Panc1 (cell line): ENCODE measurements around the gene PHKB. TPM values are rescaled to one million over a fixed set of nuclear protein-coding genes. Genes with fewer than 3 reads are reported as not detected.

Source experiments
- ATAC-seq: fragments of 200-7000 bp; cut with Tn5 transposase; 2 replicates; pipeline ENCODE4 v1.9.1; 2020; ENCODE audit warnings: mild to moderate bottlenecking, moderate library complexity
- BruUV-seq: library from RNA; stranded (reverse); fragments of 400-500 nt; replicated peaks from 2 replicates; lab custom pipeline; 2021; lab: Mats Ljungman, UMichigan
- CTCF ChIA-PET: fragments of 300-600 bp; sonication (Branson Sonifier 250); formaldehyde crosslinking; loops from one replicate; lab custom pipeline; 2022; ENCODE audit warnings: antibody characterized with exemption; lab: Charles Lee
- POLR2A ChIA-PET: fragments of 300-600 bp; sonication (Branson Sonifier 250); formaldehyde crosslinking; loops from one replicate; lab custom pipeline; 2022; ENCODE audit warnings: antibody characterized with exemption; lab: Charles Lee
- DNase-seq: peaks from one replicate; pipeline ENCODE4 v3.0.0-alpha.2; 2010; ENCODE audit warnings: low read depth, low spot score
- H3K27ac ChIP-seq: 2 replicates; pipeline ENCODE4 v1.5.1; 2011; ENCODE audit warnings: mild to moderate bottlenecking, low read length, inconsistent platforms
- H3K27me3 ChIP-seq: fragments of 200-500 bp; sonication (Bioruptor generic); 2 replicates; pipeline ENCODE4 v1.6.0; 2014; ENCODE audit warnings: low read length, inconsistent platforms; ENCODE audit not compliant: control insufficient read depth, insufficient read depth
- H3K36me3 ChIP-seq: fragments of 200-500 bp; sonication (Bioruptor generic); 2 replicates; pipeline ENCODE4 v1.5.1; 2014; ENCODE audit warnings: inconsistent platforms, mild to moderate bottlenecking, low read length, moderate library complexity; ENCODE audit not compliant: control insufficient read depth, insufficient read depth
- H3K4me1 ChIP-seq: 2 replicates; pipeline ENCODE4 v1.5.1; 2011; ENCODE audit warnings: inconsistent platforms, mild to moderate bottlenecking, low read length, moderate library complexity; ENCODE audit not compliant: control insufficient read depth, insufficient read depth
- H3K4me3 ChIP-seq, 2 experiments: 2 replicates each; pipeline ENCODE4 v1.5.1; 2011 to 2012; ENCODE audit warnings: low read depth in 2 of 2, low read length in 2 of 2, mild to moderate bottlenecking in 2 of 2, inconsistent platforms in 1 of 2, moderate library complexity in 1 of 2
- H3K9me3 ChIP-seq: fragments of 200-500 bp; sonication (Bioruptor generic); 2 replicates; pipeline ENCODE4 v1.5.1; 2014; ENCODE audit warnings: low read depth, mild to moderate bottlenecking, inconsistent platforms, low read length, moderate library complexity; ENCODE audit not compliant: control insufficient read depth, insufficient read depth
- POLR2AphosphoS5 ChIP-seq: IDR thresholded peaks from 2 replicates; pipeline ENCODE4 v1.6.1; 2012; ENCODE audit warnings: mild to moderate bottlenecking, low read depth, low read length, moderate library complexity
- SIN3A ChIP-seq: IDR thresholded peaks from 2 replicates; pipeline ENCODE4 v1.6.1; 2012; ENCODE audit warnings: low read depth, mild to moderate bottlenecking, low read length, moderate library complexity, borderline replicate concordance; ENCODE audit not compliant: insufficient read depth
- TCF7L2 ChIP-seq: IDR thresholded peaks from 2 replicates; pipeline ENCODE4 v1.6.1; 2011; ENCODE audit warnings: mild to moderate bottlenecking, low read depth, low read length, inconsistent platforms
- in situ Hi-C: cut with HindIII; loops from 2 replicates; pipeline ENCODE4 v1.10.0; 2016; ENCODE audit warnings: low sequenced_read_pairs, low pct_unique_long_range_greater_than_20kb
- intact Hi-C: fragments of 100-400 bp; cut with micrococcal nuclease; formaldehyde crosslinking; loops from one replicate; pipeline ENCODE4 v1.10.0; 2022; ENCODE audit not compliant: unreplicated experiment
- total RNA-seq: library from RNA; stranded (reverse); gene quantifications from one replicate; pipeline ENCODE4 v1.2.1, GENCODE V29; 2021; ENCODE audit not compliant: unreplicated experiment
- TF ChIP-seq, protein P1 (sequence below), 2 experiments: IDR thresholded peaks; 2 replicates each; pipeline ENCODE4 v1.6.1; 2011 to 2012; ENCODE audit warnings: low read depth in 2 of 2, control low read depth in 1 of 2, low read length in 1 of 2, mild to moderate bottlenecking in 1 of 2, moderate library complexity in 1 of 2; ENCODE audit not compliant: insufficient read depth in 1 of 2
- TF ChIP-seq, protein P2 (sequence below): fragments of 450-650 bp; IDR thresholded peaks from 2 replicates; pipeline ENCODE4 v1.5.1; 2017; ENCODE audit warnings: mild to moderate bottlenecking

Gene PHKB
- total RNA-seq, 1 experiment from 2014 or later = 29.5 TPM

DNA sequence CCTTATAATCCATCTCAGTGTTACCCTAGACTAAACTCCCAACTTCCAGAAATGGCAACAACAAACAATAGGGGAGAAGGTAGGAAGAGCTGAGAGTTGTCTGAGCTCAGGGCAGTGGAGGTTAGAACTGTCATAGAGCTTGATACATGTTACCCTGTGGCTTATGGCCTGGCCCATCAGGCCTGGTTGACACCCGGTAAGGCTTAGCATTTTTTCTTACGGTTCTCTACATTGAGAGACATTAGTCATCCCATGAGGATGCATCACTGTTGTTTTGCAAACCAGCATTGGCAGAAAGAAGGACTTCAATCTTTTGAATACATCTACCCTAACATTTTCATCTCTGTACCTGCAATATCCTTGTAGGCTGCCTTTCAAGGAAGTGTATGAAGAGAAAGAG is 226.6 kb downstream of the PHKB start:
- no TSS peak for BruUV-seq
- H3K9me3 ChIP-seq = no peaks in the 10 kb centered on the region
- CTCF ChIA-PET = no interaction called here

DNA sequence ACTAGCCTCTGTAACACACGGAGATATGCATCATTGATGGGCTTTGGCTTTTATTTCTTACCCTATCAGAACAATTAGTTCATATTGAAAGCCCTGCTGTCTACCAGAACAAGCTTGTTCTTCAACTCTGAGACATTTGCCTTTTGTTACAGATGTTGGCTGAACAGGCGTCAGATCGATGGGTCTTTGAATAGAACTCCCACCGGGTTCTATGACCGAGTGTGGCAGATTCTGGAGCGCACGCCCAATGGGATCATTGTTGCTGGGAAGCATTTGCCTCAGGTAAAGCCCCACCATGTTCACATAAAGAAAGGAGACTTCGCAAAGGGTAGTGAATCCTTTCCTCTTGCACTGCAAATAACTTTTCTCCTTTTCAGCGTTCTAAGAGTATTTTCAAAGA is 232.1 kb downstream of the PHKB start:
- ATAC-seq (no peak), DNase-seq (no peak)
- ChIA-PET CTCF (no interaction called here), POLR2A (no interaction called here)
- intact Hi-C loops = no loop called here
- TF ChIP-seq, protein P1, sequence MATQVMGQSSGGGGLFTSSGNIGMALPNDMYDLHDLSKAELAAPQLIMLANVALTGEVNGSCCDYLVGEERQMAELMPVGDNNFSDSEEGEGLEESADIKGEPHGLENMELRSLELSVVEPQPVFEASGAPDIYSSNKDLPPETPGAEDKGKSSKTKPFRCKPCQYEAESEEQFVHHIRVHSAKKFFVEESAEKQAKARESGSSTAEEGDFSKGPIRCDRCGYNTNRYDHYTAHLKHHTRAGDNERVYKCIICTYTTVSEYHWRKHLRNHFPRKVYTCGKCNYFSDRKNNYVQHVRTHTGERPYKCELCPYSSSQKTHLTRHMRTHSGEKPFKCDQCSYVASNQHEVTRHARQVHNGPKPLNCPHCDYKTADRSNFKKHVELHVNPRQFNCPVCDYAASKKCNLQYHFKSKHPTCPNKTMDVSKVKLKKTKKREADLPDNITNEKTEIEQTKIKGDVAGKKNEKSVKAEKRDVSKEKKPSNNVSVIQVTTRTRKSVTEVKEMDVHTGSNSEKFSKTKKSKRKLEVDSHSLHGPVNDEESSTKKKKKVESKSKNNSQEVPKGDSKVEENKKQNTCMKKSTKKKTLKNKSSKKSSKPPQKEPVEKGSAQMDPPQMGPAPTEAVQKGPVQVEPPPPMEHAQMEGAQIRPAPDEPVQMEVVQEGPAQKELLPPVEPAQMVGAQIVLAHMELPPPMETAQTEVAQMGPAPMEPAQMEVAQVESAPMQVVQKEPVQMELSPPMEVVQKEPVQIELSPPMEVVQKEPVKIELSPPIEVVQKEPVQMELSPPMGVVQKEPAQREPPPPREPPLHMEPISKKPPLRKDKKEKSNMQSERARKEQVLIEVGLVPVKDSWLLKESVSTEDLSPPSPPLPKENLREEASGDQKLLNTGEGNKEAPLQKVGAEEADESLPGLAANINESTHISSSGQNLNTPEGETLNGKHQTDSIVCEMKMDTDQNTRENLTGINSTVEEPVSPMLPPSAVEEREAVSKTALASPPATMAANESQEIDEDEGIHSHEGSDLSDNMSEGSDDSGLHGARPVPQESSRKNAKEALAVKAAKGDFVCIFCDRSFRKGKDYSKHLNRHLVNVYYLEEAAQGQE (IDR thresholded peaks at IDR 0.05; ENCODE audit: insufficient read depth in 1 of 2, low read depth in 2 of 2, low read length in 1 of 2) = no peak
- TF ChIP-seq POLR2AphosphoS5 (no peak), SIN3A (no peak), TCF7L2 (no peak)
- TF ChIP-seq, protein P2, sequence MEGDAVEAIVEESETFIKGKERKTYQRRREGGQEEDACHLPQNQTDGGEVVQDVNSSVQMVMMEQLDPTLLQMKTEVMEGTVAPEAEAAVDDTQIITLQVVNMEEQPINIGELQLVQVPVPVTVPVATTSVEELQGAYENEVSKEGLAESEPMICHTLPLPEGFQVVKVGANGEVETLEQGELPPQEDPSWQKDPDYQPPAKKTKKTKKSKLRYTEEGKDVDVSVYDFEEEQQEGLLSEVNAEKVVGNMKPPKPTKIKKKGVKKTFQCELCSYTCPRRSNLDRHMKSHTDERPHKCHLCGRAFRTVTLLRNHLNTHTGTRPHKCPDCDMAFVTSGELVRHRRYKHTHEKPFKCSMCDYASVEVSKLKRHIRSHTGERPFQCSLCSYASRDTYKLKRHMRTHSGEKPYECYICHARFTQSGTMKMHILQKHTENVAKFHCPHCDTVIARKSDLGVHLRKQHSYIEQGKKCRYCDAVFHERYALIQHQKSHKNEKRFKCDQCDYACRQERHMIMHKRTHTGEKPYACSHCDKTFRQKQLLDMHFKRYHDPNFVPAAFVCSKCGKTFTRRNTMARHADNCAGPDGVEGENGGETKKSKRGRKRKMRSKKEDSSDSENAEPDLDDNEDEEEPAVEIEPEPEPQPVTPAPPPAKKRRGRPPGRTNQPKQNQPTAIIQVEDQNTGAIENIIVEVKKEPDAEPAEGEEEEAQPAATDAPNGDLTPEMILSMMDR = no peak
- Histone ChIP-seq H3K36me3 (no peaks in the 10 kb centered on the region), H3K4me3 (no peak overlapping the region), H3K4me1 (no peaks in the 10 kb centered on the region), H3K27me3 (no peaks in the 10 kb centered on the region), H3K9me3 (no peaks in the 10 kb centered on the region), H3K27ac (no peak overlapping the region)
- in situ Hi-C loops = no loop called here
- no TSS peak for BruUV-seq

More for the DNA sequence above, 226.6 kb downstream of the PHKB start:
- no peaks in the 10 kb centered on the region for H3K27me3 ChIP-seq
- POLR2A ChIA-PET = no interaction called here
- no peaks in the 10 kb centered on the region for H3K36me3 ChIP-seq
- in situ Hi-C loops (no loop called here), intact Hi-C loops (no loop called here)
- TF ChIP-seq POLR2AphosphoS5 (no peak), TCF7L2 (no peak)
- no peaks in the 10 kb centered on the region for H3K4me1 ChIP-seq
- DNase-seq (no peak), ATAC-seq (no peak)
- no peak overlapping the region for H3K27ac ChIP-seq
- no peak overlapping the region for H3K4me3 ChIP-seq

DNA sequence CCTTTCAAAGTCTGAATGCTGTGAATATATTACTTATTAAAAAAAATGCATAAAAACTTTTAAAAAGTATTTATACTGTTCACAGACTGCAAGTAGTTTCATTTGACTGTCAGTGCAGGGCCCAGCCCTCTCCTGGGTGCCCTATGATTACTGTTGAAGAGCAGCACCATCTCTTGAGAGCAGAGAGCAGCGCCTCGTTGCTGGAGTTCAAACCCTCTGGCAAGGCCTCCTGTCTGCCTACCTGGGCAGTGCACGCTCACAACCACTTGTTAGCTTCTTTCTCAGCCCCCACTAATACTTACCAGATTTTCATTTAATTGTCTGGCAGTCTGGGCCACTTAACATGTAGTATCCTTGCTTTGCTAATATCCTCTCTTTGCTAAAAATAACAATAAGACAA is 233.4 kb downstream of the PHKB start:
- no peak overlapping the region for H3K4me3 ChIP-seq
- no peaks in the 10 kb centered on the region for H3K27me3 ChIP-seq
- no peaks in the 10 kb centered on the region for H3K9me3 ChIP-seq
- in situ Hi-C loops = no loop called here
- no peak overlapping the region for H3K27ac ChIP-seq
- no peaks in the 10 kb centered on the region for H3K4me1 ChIP-seq
- CTCF ChIA-PET = no interaction called here
- ATAC-seq (no peak), DNase-seq (no peak)
- intact Hi-C loops = no loop called here
- TF ChIP-seq SIN3A (no peak), TCF7L2 (no peak)
- TF ChIP-seq, protein P2 = no peak
- H3K36me3 ChIP-seq = no peaks in the 10 kb centered on the region
- no TSS peak for BruUV-seq
- POLR2A ChIA-PET = no interaction called here
